GF-D8 (cell line): ENCODE data around the gene YWHAQ.
"Not testable (repeated sequence)": the region's sequence is repeated elsewhere in the genome, so short reads cannot be mapped to it uniquely, and the experiment has no call there.

ENCODE experiments used
- DNase-seq: peaks from one replicate; lab custom pipeline; 2025; lab: John Stamatoyannopoulos, UW

The YWHAQ gene

DNA sequence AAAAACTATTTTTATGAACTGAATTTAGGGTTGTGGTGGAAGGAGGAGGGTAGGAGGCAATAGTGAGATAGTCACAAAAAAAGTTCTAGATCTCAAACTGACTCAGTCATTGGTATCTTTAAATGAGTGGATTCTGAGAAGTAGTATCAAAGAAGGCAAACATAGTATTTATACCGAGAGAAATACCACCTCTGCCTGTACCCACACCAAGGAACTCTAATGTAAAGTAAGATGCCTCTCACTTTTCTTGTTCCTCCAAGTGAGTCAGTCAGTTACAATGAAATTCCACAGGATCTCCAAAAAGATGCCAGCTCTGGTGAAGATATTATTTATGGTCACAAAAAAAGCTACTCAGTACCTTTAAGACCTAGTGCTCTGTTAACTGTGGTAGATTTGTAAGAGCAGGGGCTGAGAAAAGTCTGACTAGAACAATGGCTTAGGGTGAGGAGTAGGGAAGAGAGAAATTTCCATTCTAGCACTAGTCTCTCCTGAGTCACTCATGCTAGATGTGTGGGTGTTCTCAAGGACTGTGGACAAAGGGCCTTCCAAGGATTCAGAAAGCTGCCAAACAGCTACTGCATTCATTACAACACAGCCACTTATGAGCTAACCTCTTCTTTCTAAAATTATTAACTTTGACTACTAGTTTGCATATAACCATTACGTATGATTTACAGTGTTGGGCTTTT lies 36.3 kb downstream of the YWHAQ start:
- DNase-seq: no peak

DNA sequence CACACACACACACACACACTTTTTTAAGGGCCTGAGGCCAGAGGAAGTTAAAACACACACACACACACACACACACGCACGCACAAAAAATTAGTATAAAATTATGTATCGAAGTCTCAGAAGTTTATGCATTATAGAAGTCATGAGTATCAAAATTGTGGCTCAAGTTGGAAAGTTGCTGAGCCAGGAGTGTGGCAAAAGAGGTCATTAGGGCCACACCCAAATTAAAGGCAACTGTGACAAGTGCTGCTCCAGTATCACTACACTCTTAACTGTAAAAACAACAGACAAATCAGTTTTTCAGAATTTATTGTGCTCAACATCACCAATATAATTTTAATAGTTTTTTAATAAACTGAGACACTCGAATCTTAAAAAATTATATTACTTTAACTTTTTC lies 36.9 kb downstream of the YWHAQ start:
- DNase-seq: no peak

DNA sequence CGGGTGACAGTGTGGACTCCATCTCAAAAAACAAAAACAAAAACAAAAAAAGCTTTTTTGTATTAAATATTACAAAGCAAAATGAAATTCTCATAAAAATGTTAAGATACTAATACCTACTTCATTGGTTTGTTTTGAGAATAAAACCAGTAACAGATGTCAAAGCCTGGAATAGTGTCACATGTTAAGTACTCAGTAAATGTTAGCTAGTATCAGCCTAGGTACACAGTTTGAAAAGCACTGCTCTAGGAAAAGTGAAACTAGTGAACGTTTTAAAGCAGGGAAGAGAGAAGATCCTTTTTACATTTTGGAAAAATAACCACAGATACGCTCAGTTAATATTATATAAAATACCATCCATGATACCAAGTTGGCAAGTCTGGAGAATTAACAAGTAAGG lies 38.1 kb downstream of the YWHAQ start:
- no peak for DNase-seq

DNA sequence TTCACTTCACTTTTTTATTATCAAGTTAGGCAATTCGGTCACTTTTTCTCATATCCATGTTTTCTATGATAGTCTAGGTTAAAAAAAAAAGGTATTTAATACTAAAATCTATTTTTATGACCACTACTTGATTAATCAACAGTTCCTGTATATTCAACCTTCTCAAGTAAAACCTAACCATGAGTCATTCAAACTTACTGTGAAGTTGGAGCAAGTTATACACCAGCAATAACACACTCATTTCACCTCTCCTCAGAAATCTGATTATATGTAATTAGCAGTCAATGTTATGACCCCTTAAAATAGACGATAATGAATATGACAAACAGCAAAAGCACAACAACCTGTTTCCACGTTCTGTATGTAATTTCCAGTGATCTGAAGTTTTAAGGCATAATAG lies 40.2 kb downstream of the YWHAQ start:
- DNase-seq: no peak

DNA sequence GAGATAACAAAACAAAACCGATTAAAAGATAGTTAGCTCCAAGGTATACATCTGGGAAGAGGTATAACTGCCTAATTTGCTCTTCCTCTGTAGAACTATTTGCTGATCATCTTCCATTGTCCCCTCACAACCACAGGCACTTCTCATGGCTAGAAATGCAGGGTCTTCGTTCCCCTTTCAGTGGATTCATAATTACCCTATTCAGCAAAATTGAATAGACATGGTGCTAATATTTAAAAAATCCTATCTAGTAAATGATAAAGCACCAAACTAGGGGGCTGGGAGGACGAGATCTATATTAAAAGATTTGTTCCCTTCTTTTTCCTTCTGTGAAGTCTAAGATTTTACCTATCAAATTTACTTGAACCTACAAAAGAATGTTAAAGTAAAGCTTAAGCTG lies 44.3 kb downstream of the YWHAQ start:
- DNase-seq: no peak

DNA sequence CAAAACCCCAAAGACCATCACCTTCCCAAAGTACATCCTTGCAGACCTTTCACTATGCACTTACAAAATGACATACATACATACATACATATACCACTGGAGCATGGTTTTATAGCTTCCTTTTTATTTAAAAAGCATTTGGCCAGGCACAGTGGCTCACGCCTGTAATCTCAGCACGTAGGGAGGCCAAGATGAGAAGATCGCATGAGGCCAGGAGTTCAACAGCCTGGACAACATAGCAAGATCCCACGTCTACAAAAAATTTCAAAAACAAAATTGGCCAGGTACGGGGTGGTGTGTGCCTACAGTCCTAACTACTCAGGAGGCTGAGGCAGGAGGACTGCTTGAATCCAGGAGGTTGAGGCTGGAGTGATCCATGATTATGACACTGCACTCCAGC lies 45.3 kb downstream of the YWHAQ start:
- DNase-seq: no peak

DNA sequence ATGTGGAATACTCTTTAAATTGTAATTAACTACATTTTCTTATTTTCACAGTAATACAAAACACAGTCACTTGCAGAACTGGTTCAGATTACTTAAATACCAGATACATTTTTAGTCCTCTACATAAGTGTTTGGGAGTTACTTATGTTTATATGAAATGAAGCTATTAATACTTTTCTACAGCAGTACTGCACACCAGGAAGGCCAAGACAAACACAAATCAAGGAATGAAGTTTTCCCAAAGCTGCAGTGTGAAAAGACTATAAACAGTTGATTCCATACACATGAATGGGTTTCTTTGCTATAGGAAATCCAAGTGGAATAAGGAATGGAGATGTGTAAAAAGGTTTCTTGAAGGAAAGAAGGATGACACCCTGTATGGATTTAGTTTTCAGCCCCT lies 45.9 kb downstream of the YWHAQ start:
- not testable (repeated sequence) for DNase-seq

DNA sequence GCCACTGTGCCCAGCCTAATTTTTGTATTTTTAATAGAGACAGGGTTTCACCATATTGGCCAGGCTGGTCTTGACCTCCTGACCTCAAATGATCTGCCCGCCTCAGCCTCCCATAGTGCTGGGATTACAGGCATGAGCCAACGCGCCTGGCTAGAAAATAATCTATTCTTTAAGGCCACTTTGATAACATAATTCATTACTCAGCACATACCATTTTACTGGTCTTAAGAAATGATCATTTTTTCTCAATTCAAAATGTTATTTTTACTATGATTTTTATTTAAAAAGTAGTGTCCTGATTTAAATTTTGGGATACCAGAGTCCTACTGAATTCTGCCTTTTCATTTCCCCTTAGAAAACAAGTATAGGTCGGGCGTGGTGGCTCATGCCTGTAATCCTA lies 48.2 kb downstream of the YWHAQ start:
- DNase-seq: no peak

DNA sequence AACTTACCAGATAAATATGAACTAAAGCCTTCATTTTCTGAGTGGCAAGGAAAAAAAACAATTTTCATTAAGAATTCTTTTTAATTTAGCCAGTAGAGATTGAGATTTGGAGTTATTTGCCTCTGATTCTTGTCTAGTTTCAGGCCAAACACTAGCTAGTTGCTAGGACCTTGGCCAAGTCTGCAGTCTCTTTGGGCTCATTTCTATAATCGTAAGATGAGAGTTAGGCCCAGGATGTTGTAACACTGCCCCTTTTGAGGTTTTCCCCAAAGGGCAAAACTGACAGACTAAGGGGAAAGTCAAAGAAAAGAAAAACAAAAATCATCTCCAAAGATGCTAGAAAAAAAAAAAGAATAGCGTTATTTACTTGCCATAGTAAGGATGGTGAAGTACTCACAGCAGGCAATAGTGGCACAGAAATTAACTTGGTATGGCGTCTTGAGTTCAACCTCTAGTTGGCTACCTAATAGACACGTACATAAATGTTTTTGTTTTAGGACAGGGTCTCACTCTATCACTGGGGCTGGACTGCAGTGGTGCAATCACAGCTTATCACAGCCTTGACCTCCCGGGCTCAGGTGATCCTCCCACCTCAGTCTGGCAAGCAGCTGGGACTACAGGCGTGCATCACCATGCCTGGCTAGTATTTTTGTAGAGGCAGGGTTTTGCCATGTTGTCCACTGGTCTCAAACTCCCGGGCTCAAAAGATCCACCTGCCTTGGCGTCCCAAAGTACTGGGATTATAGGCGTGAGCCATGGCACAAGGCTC lies 52.1 kb downstream of the YWHAQ start:
- DNase-seq: no peak

DNA sequence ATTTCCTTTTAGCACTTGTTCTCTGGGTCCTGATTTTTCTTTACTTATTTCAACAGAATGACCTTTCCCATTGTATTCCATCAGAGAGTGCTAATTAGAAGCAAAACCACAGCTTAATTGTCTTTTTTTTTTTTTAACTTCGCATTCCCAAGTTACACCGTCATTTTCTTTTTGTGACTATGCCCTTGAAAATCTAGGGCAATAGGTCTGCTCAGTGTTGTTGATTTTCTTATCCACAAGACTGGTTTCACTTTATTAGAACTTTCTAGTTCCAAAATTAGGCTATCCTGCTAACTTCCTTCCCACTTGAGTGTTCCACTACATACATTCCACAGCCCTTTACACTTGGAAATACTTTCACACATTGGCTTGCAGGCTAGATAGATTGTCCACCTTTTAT lies 56.5 kb downstream of the YWHAQ start:
- DNase-seq: no peak

DNA sequence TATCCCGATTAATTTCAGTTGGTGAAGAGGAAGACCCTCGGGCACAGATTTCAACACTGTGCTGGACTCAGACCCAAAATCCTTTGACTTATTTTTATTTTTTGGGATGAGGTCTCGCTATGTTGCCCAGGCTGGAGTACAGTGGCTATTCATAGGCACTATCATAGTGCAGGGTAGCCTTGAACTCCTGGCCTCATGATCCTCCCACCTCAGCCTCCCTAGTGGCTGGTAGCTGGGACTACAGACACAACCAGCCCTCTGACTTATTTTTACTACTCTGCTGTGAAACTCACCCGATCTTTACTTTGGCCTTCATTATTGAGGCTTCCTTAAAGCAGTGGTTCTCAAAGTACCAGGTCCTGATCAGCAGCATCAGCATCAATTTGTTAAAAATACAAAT lies 57.0 kb downstream of the YWHAQ start:
- no peak for DNase-seq

DNA sequence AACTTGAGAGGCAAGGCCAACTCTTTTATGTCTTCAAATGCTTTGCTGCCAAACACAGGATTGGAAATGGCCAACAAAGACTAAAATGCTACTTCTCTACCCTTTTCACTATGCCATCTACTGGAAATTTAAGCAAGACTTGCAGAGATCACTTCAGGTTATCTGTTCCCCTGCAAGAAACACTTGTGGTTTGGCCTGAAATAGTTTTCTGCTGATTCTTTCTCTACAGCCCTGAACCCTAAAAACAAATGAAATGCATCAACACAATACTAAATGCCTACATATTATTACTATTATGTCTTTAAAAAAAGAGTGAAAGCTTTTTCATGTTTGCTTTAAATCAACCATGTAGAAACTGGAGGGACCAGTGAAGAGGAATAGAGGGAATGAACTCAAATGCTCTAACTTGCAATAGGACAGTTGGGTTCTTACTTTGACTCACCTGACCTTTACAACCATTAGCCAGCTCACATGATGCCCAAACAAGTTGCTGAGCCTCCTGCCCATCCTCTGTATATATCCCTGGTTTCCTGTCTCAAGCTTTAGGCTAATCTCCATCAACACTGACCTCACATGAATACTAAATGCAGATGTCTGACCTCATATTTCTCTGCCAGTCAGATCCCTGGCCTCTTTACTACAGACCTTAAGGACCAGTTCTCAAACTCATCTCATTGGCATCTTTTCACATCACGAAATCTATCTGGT lies 57.6 kb downstream of the YWHAQ start:
- no peak for DNase-seq

DNA sequence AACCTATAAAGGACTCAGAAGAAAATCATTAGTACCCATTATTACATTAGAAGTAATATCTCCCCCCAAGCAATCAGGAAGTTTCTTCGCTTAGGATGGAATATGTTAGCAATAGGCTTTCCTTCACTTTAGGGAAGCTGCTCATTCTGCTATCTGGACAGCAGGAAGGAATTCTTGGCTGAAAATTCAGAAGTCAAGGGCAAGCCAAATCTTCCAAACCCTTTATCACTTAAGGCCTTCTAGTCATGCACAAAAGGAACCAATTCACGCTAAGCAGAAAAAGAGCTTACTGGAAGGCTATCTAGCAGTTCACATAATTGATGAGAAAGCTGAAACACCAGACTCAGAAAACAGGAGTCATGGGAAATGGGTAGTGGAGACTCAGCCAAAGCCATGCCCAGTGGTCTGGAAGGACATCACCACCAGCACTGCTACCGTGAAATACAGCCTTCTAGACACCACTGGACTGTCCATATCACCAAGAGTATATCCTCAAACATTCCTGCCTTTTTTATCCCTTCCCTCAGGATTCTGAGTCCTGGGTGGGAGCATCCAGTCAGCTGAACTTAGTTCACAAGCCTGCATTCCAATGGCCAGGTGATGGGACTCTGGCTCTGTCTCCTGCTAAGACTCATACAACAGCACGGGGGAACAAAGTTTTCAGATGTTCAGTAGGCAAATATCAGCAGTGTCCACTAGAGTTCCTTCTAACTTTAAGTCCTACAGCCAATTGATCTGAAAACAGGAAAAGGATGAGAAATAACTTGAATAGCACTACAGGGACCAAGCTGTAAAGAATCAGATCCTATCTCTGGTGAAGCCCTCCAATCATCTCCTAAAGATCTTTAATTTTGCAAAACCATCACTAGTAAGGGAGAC lies 60.4 kb downstream of the YWHAQ start:
- no peak for DNase-seq

DNA sequence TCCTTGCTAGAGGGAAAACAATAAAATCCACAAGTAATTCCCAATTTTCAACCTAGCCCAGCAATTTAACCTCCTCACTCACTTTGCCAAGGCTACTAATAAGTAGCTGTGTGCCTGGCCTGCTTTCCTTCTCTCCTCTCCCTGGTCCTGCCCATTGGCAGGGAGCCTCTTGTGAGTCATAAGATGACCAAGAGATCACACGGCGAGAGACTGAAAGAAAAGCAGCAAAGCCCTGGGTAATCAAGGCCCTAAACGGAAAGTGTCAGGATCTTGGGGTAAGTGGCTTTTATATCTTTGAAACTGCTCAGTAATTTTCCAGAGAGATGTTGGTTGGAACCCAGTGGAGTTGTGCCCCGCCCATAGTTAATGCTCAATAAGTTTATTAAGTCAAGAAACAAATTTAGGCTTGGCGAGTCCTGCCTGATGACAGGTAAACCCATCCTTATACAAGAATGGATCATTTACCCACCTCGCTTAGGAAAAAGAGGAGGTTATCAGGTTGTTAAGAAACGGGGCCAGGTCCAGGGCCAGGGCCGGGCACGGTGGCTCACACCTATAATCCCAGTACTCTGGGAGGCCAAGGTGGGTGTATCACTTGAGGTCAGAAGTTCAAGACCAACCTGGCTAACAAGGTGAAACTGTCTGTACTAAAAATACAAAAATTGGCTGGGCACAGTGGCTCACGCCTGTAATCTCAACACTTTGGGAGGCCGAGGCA lies 65.2 kb downstream of the YWHAQ start:
- DNase-seq: no peak

DNA sequence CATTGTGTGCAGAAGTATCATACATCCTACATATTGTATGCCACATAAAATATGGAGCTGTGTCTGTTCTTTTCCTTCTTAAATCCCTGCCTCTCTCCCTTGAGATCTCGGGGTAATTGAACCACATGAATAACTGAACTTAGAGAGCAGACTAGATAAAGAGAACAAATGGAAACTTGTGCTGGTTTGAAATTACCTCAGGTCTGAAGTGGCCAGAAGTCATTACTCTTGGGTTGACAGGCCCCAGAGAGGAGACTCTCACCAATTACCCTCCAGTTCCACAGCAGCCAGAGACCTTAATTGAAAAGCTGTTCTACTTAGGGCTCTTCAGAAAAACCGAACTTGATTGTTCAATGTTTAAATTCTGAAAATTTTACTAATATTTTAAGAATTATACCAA lies 70.2 kb downstream of the YWHAQ start:
- DNase-seq: no peak

DNA sequence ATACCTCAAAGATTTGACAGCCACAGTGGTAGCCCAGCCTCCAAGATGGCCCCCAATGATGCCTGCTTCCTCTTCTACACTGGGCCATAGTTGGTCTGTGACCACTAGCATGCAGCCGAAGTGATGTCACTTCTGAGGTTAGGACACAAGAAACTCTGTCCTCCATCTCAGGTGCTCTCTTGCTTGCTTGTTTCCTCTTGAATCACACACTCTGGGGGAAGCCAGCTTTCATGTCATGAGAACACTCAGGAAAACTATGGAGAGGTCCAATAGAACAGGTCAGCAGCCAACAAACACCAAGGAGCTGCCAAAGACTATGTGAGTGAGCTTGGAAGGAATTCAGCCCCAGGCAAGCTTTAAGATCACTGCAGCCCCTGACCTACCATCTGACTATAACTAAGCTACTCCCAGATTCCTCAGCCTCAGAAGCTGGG lies 71.8 kb downstream of the YWHAQ start:
- no peak for DNase-seq

DNA sequence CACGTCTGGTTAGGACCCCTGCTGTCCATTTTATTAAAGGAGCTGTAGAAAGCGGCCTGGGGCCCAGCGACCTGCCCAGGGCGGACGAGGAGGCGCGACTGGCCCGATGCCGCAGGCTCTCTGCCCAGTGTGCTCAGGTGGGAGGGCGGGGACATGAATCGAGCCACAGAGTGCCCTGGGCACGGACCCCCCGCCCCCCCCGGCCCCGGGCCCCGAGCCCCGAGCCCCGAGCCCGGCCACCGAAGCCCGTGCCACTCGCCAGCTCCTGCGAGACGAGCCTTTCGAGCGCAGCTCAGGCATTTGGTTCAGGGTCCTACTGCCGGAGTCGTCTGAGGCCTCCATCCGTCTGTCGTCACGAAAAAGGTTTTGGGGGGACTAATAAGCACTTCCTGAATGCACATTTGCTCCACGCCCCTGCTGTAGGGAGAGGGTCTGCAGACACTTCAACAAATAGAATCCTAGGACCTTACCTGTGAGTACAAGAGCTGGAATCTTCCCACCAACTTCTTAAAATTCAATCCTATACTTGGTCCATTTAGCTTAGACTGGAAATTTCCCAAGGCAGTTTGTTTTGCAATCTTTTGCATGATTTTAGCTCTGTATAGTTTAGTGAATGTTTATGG lies 74.6 kb downstream of the YWHAQ start:
- no peak for DNase-seq

DNA sequence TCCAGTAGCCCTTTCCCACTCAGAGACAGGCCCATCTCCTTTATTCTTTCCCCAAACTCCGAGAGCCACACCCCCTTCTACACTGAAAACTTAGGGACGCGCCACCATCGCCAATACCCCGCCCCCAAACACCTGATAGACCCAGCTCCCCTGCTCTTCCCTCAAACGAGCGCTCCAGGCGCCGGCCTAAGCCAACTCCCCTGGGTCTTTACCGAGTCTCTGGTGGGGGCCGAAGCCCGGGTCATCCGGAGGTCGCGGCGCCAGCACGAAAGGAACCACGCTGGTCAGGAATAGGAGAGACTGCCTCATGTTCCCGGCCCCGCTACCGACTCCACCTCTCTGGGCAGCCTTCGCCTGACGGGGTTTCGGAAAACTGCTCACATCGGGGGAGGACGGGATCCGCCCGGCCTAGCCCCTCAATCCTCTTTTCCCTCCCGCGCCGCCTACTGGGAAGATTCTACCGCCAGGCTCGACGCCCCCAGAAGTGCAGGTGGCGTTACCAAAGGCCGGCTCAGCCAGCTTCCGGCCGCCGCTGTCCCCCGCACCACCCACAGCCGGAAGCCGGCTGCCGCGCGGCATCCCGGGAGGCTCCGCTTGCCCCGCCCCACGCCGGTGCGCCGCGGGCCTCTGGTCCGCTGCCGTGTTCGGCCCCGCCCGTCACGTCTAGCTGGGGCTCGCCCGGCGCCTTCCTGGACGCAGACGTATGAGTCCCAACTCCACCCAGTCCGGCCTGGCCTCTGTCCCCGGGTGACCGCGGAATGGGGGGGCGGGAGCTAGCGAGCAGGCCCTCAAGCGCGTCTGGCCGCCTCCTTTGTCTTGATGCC lies 75.3 kb downstream of the YWHAQ start, which contains the start of gene ADAM17:
Gene ADAM17, minus strand, starts transcription at position 534 of the 824 bp plus-strand sequence. Its CDS starts 225 bp downstream, at position 309.
- DNase-seq: peak; percentile 85

DNA sequence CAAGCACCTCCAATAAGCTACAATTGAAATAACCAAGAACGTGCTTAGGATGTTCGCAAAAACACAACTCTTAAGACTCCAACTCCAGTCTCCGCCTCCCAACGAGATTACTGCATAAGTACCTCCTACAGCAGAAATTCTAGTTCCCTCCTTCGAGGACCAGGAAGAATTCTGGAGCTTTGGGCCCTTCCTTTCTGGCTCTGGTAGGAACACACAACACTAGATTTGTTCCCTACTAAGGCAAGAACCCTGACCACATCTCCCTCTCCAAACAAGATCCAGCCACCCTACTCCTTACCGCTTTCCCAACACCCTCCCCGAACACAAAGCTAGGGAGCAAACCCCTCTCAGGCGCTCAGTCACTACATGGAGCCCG lies 75.9 kb downstream of the YWHAQ start:
- DNase-seq: peak; percentile 50
